ENCODE results near the gene SLC10A7.

Gene SLC10A7

GRCh38 chr4:146490106-146490505, 31.6 kb downstream of the SLC10A7 start:
- DNase-seq: no peak

- no peak for DNase-seq
Measured at GRCh38 chr4:146488495-146489174, 33.1 kb downstream of the SLC10A7 start.

DNA sequence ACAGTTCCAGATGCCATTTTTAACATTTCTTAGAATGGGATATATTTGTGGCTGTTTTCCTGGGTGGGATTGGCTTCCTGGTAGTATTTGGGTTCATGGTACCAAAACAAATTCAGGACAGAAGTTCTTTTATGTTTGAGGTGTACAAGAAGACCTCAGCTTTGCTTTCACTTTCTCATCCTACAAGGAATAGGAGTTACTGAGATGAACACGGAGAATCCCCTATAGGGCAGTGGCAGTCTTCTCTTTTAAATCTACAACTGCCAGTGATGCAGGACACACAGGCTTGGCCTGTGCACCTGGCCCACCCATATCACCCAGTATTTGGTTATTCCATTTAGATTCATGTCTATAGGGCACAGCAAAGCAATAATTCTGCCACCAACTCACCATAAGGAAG, 35.2 kb downstream of the SLC10A7 start:
- DNase-seq: no peak

GRCh38 chr4:146485968-146486367, 35.8 kb downstream of the SLC10A7 start:
- DNase-seq: no peak

DNA sequence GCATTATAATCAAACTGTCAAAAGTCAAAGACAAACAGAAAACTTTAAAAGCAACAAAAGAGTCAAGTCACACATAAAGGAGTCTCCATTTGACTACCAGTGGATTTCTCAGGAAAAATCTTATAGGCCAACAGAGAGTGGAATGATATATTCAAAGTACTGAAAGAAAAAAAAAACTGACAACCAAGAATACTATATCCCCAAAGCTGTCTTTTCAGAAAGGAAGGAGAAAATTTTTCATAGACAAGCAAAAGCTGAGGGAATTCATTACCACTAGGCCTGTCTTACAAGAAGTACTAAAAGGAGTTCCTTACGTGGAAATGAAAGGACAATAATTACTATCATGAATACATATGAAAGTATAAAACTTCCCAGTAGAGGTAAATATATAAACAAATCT, 39.0 kb downstream of the SLC10A7 start:
- no peak for DNase-seq

- no peak for DNase-seq
Measured at GRCh38 chr4:146481246-146481645, 40.5 kb downstream of the SLC10A7 start.

DNA sequence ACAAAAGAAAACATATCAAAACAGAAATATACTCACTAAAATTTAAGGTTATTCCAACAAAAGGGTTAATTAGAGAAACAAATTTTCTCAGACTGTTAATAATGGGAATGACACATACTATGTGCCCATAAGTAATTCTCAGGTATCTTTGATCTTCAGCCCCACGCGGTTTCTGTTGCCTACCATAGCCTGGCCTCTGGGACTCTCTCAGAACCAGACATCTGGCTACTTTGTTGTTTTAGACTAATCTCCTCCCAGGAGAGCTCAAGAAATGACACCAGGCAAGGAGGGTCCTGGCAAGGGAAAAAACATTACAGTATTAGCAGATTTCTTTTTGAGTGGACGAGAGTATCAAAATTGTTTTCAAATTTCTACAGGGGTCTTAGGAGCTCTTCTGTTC, 43.7 kb downstream of the SLC10A7 start:
- peak; percentile 38 for DNase-seq

- no peak for DNase-seq
Measured at GRCh38 chr4:146477054-146477453, 44.7 kb downstream of the SLC10A7 start.

- peak; percentile 93 for DNase-seq
Measured at GRCh38 chr4:146472404-146472803, 49.3 kb downstream of the SLC10A7 start.

DNA sequence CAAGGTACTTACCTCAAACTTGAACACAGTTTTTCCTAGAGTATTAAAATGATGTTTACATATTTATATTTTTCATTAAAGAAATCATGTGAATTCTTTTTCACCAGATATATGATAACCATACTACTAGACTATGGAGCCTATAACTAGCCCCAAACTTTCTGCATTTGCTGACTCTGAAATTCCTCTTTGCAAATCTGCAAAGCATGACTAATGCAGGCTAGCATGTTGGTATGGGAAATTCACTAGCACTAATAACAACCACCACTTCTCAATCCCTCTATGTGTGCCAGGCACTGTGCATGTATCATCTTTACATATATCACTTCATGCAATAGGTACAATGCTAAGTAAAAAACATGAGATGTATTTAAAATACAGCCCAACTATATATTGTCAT, 51.1 kb downstream of the SLC10A7 start:
- DNase-seq: no peak

- no peak for DNase-seq
Measured at GRCh38 chr4:146469022-146469421, 52.7 kb downstream of the SLC10A7 start.

DNA sequence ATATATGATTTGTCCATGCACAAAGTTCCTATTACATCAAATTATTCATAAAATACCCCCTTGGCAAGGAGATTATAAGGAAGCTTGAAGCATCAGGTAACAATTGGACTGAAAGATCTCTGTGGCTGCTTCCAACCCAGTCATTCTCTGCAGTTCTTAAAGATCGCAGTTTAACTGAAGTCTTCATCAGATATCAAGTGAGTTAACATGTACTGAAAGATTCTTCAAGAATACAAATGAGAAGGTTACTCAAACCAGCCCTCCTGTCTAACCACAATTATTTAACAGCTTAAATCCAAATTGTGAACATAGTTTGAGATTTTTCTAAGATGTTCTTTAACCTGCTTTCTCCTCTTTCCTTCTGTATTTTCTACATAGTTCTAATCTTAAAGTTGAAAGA, 56.1 kb downstream of the SLC10A7 start:
- DNase-seq: no peak

GRCh38 chr4:146462251-146462650, 59.5 kb downstream of the SLC10A7 start:
- no peak for DNase-seq

- DNase-seq: no peak
Measured at GRCh38 chr4:146458594-146458993, 63.1 kb downstream of the SLC10A7 start.

DNA sequence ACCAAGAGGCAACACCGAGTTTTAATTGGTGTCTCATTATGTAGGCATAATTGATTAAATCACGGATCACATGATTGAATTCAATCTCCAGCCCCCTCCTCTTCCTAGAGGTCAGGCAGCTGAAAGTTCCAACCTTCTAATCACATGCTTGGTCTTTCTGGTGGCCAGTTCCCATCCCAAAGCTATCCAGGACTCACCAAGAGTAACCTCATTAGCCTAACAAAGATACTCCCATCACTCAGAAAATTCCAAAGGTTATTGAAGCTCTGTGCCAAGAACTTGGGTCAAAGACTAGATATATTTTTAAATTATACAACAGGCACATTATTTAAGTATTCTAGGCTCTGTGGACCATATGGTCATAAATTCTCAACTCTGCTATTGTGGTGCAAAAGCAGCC, 65.1 kb downstream of the SLC10A7 start:
- no peak for DNase-seq

GRCh38 chr4:146453181-146453807, 68.4 kb downstream of the SLC10A7 start:
- no peak for DNase-seq

- no peak for DNase-seq
Measured at GRCh38 chr4:146450524-146450923, 71.2 kb downstream of the SLC10A7 start.

DNA sequence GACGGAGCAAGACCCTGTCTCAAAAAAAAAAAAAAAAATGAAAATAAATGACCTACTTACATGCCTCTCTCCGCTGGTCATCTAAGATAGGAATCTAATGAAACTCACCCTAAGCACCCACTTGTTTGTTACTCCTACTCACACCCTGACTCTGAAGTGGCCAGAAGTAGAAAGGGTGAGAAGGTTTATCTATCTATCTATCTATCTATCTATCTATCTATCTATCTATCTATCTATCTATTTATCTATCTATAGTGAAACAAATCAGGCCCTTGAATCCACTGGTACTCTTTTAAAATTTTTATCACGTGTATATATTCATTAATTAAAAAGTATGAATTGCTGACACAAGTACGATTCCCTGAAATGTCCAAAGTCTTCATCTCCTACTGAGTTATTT, 75.2 kb downstream of the SLC10A7 start:
- no peak for DNase-seq

DNA sequence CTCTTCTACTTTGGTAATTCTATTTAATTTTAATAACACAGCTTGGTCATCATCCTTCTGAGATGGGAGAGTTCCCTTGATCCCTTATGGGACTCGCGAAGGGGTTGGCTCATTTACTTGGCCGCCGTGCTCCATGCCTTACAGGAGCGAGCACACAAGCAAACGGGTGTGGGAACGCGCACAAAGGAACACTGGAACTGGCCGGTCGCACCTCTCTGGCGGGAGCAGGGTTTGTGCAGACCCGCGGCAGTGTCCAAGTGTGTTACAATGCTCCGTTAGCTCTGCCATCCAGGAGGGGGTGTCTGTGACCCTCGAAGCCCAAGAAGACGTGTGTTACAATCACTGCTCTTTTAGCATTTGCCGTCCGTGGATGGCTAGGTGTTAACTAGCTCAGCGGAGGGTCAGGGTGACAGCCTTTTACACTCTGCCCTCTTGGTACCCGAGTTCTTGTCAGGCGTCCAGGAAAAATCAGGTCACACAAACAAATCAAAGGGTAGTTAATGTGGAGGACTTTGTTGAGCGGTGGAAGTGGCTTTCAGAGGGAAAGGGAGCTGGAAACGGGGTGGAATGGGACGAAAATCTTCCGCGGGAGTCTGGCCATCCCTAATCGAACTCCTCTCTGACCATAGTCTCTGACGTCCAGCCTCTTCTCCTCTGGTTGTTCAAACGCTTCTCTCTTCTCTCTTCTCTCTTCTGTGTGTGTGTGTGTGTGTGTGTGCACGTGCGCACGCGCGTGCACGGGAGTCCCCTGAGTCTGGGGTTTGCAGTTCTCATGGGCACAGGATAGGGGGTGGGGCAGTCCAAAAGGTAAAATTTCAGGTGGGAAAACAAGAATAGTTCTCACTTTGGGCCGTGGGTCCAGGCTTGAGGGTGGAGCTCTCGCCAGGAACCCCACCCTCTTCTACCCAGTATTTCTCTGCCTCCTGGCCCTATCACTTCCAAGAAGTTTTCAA, 76.3 kb downstream of the SLC10A7 start:
- DNase-seq: no peak

DNA sequence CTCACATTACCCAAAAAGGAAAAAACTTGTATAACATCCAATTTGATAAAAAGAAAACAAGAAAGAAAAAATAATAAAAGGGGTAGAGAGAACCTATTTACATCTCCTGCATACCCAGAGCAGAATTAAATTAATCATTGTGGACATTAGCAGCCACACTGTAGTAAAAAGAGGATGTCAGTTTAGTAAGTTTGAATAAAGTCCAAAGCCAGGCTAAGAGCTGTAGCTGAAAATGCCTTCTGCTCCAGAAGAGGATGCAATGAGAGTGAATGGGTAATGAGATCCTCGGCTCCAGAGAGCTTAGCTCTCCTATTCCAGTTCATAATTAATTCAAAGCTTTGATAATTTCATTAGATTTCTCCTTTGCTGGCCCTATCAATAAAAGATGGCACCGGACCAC, 78.2 kb downstream of the SLC10A7 start:
- no peak for DNase-seq

- DNase-seq: no peak
Measured at GRCh38 chr4:146442801-146443200, 78.9 kb downstream of the SLC10A7 start.

DNA sequence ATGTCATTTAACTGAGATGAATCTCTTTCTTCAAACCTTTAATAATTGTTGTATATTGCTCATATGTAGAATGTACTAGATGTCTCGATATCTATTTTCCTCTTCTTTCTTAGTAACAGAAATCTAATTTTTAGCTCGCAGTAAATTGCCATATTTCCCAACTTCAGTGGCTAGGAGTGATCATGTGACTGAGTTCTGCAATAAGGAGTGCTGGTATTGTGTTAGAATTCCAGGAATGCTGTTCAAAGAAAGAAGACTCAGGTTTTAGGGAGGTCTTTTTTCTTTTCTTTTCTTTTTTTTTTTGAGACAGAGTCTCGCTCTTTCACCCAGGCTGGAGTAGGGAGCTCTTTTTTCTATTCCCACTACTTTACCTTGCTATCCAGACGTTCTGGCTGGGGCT, 81.7 kb downstream of the SLC10A7 start:
- no peak for DNase-seq

DNA sequence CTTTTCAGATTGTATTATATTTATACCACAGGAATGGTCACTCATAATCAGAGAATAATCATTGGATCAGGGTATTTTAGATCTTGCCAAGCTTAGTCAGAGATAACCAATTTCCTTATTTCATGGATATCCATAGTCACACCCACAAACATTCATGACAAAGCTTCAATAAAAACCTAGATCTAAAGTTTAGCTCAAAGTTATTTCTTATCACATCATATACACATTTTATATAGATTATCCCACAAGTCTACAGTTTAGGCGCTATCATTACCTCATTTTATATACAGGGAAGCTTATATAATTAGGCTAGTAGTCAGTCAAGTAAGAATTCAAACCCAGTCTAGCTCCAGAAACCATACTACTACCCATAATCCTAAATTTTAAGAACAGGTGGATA, 82.3 kb downstream of the SLC10A7 start:
- no peak for DNase-seq

- DNase-seq: no peak
Measured at GRCh38 chr4:146437778-146438177, 84.0 kb downstream of the SLC10A7 start.
